Purkinje cell (primary cell): ENCODE results near the gene ZSCAN29. TPM values are rescaled to one million over a fixed set of nuclear protein-coding genes. Genes with fewer than 3 reads are reported as not detected.

Experiments used
- polyA plus RNA-seq: library from polyadenylated mRNA; unstranded; fragments of >200 nt; fragmentation: Nextera tagmentation; gene quantifications from 2 replicates; pipeline ENCODE4 v1.2.1, GENCODE V29; 2014

The ZSCAN29 gene
- 2.5 and 2.6 TPM in 2 replicates for polyA plus RNA-seq

DNA sequence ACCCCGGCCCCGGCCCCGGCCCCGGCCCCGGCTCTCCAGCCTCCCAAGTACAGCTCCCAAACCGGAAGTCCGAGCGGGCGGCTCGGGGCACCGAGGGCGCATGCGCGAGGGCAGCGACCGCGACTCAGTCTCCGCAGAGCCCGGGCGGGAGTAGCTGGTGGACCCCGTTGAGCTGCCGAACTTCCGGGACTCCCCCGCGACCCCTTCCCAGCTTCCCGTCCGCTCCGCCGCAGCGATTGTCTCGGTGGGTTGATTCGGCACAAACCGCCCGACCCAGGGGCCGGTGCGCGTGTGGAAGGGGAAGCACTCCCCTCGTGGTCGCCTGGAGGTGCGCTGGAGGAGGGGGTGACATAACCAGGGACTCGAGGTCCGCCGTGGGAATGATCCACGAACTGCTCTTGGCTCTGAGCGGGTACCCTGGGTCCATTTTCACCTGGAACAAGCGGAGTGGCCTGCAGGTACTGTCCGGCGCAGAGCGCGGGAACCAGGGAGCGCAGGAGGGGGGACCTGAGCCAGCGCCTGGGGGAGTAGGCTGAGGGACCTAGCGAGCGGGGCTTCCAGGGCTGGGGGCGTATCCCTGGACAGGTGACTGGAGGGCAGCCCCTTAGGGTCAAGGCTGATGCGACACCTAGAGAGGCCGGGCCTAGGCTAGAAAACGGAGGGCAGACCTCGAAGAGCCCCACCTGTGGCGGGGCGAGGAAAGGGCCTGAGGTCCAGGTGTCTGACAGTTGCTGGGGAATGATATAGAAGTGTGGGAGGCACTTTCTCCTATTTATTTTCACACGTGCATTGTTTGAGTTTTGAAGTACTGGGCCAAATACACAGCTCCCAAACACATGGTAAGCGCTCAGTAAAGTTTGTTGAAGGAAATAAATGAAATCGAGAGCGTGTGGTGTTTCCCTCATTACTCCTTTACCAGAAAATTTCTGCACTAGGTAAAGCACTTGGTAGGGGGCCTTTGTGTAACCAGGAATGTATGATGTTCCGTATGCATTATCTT lies at the start of gene ZSCAN29, which contains the start of gene TUBGCP4:
Gene ZSCAN29 (minus strand): TSS at position 69 of the 1,000 bp plus-strand sequence. CDS start 1,130 bp downstream, outside the sequence.
Gene TUBGCP4 (plus strand): TSS at position 127 of the 1,000 bp plus-strand sequence. CDS start 254 bp downstream, at position 381.

DNA sequence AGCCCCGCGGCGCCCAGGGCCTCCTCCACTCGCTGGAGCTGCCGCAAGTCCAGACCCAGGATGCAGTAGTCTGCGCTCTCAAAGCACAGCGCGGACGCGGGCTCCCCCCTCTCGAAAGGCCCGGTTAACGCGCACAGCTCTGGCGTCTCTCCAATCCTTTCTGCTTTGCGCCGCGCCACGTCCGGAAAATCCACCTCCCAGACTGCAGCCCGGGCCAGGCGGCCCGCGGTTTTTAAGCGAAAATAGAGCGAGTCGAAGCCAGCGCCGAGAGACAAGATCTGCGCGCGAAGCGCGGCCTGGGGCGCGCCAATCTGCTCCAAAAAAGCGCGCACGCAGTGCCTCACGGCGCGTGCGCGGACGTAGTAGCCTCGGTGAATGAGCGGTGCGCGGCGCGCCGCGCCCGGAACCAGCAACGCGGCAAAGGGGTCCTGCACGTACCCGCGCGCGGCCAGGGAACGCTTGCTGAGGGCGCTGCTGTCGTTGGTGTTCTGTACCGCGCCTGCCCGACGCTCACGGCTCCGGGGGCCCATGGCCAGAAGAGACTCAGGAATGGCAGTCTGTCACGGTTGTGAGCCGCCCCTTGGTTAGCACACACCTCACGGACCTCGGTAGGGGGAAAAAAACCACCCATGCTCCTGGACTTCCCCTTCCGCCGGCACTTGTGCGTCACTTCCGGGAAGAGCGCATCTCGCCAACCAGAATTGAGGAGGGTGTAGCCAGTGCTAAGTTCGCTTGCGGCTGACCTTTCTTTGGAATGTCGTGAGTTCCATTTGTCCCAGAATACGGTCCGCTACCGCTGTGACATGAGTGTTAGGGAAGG lies 40.7 kb downstream of the ZSCAN29 start, which contains the start of gene LCMT2:
Gene LCMT2 (minus strand): TSS at position 614 of the 820 bp plus-strand sequence. CDS start 84 bp downstream, at position 530.

Other genes starting within 250 kb of the ZSCAN29 start
- gene TMEM62, start 237.5 kb downstream of the ZSCAN29 start, polyA plus RNA-seq, result 8.7 and 14.8 TPM in 2 replicates
- gene CCNDBP1, start 185.6 kb downstream of the ZSCAN29 start, polyA plus RNA-seq, result 133 and 186 TPM in 2 replicates
- not detected in 2 replicates for gene EPB42, start 150.0 kb downstream of the ZSCAN29 start, polyA plus RNA-seq
- gene TGM5, start 104.1 kb downstream of the ZSCAN29 start, polyA plus RNA-seq, result 0.24 TPM in 1 of 2 replicates, not detected in the other
- gene TGM7, start 68.8 kb downstream of the ZSCAN29 start, polyA plus RNA-seq, result not detected in 2 replicates
- gene LCMT2, start 40.5 kb downstream of the ZSCAN29 start, polyA plus RNA-seq, result 1.9 and 3.5 TPM in 2 replicates
- gene TUBGCP4, start 58 bp upstream of the ZSCAN29 start, polyA plus RNA-seq, result 22.4 and 24.3 TPM in 2 replicates
- 18.8 and 30.5 TPM in 2 replicates for gene TP53BP1, start 122.1 kb upstream of the ZSCAN29 start, polyA plus RNA-seq
- 27.2 and 34.5 TPM in 2 replicates for gene MAP1A, start 146.6 kb upstream of the ZSCAN29 start, polyA plus RNA-seq
- 6.4 and 6.9 TPM in 2 replicates for gene PPIP5K1, start 219.2 kb upstream of the ZSCAN29 start, polyA plus RNA-seq
- 73.4 and 92.8 TPM in 2 replicates for gene CKMT1B, start 223.0 kb upstream of the ZSCAN29 start, polyA plus RNA-seq
- gene STRC, start 247.8 kb upstream of the ZSCAN29 start, polyA plus RNA-seq, result 0.69 and 1.5 TPM in 2 replicates